MM.1S (cell line): ENCODE results near the gene BFSP1.
A peak's percentile ranks its signal among the peaks of the same experiment; 100 is the strongest.

ENCODE experiments used
- DNase-seq: peaks from one replicate; pipeline ENCODE4 v3.0.0-alpha.2; 2015
- H2AFZ ChIP-seq: fragments of 300-600 bp; sonication (generic); 2 replicates; pipeline ENCODE4 v1.6.0; 2016; ENCODE audit warnings: antibody characterized with exemption, low read length
- H3F3A ChIP-seq: fragments of 300-600 bp; sonication (generic); 2 replicates; pipeline ENCODE4 v1.6.1; 2016; ENCODE audit warnings: mild to moderate bottlenecking, antibody characterized with exemption, low read length, moderate library complexity, mixed read lengths; ENCODE audit not compliant: insufficient read depth
- H3K27ac ChIP-seq: fragments of 300-600 bp; sonication (generic); 2 replicates; pipeline ENCODE4 v1.5.1; 2016; ENCODE audit warnings: mild to moderate bottlenecking, low read length
- H3K27me3 ChIP-seq: fragments of 300-600 bp; sonication (generic); replicated peaks from 2 replicates; pipeline ENCODE4 v1.6.0; 2016; ENCODE audit warnings: low read length; ENCODE audit not compliant: insufficient read depth
- H3K36me3 ChIP-seq: fragments of 300-600 bp; sonication (generic); replicated peaks from 2 replicates; pipeline ENCODE4 v1.6.1; 2016; ENCODE audit warnings: mild to moderate bottlenecking, low read length, mixed read lengths; ENCODE audit not compliant: insufficient read depth
- H3K4me1 ChIP-seq: fragments of 300-600 bp; sonication (generic); 2 replicates; pipeline ENCODE4 v1.6.1; 2016; ENCODE audit warnings: low read length, mixed read lengths
- H3K4me2 ChIP-seq: fragments of 300-600 bp; sonication (generic); 2 replicates; pipeline ENCODE4 v1.6.0; 2016; ENCODE audit warnings: low read depth, low read length
- H3K4me3 ChIP-seq: fragments of 300-600 bp; sonication (generic); 2 replicates; pipeline ENCODE4 v1.5.1; 2016; ENCODE audit warnings: low read length, mixed read lengths
- H3K79me2 ChIP-seq: fragments of 300-600 bp; sonication (generic); 2 replicates; pipeline ENCODE4 v1.6.1; 2016; ENCODE audit warnings: mixed run types, low read length, mixed read lengths
- H3K9ac ChIP-seq: fragments of 300-600 bp; sonication (generic); 2 replicates; pipeline ENCODE4 v1.6.1; 2016; ENCODE audit warnings: low read length, mixed read lengths
- H3K9me2 ChIP-seq: fragments of 300-600 bp; sonication (generic); replicated peaks from 2 replicates; pipeline ENCODE4 v1.6.1; 2016; ENCODE audit warnings: mild to moderate bottlenecking, low read length, mixed read lengths; ENCODE audit not compliant: insufficient read depth
- H3K9me3 ChIP-seq: fragments of 300-600 bp; sonication (generic); replicated peaks from 2 replicates; pipeline ENCODE4 v1.6.1; 2016; ENCODE audit warnings: mild to moderate bottlenecking, low read length, mixed read lengths; ENCODE audit not compliant: insufficient read depth
- H4K20me1 ChIP-seq: fragments of 300-600 bp; sonication (generic); 2 replicates; pipeline ENCODE4 v1.6.1; 2016; ENCODE audit warnings: mild to moderate bottlenecking, low read length, moderate library complexity, mixed read lengths; ENCODE audit not compliant: insufficient read depth
- CTCF ChIP-seq: fragments of 300-600 bp; sonication (generic); IDR thresholded peaks from 2 replicates; pipeline ENCODE4 v1.5.1; 2016; ENCODE audit warnings: antibody characterized with exemption, low read length, mixed read lengths
- EZH2 ChIP-seq: fragments of 300-600 bp; sonication (generic); optimal IDR thresholded peaks from 2 replicates; pipeline ENCODE3; 2017; ENCODE audit warnings: low read depth, mild to moderate bottlenecking, antibody characterized with exemption, low read length, mixed read lengths
- EZH2phosphoT487 ChIP-seq: fragments of 300-600 bp; sonication (generic); IDR thresholded peaks from 2 replicates; pipeline ENCODE4 v1.6.1; 2018; ENCODE audit warnings: antibody characterized with exemption, low read length

Gene BFSP1

GRCh38 chr20:17513939-17514338 lies 17.2 kb downstream of the BFSP1 start:
- Histone ChIP-seq H3K79me2 (no peaks in the 10 kb centered on the region), H4K20me1 (no peaks in the 10 kb centered on the region), H3K9ac (no peak overlapping the region), H3K27ac (no peak overlapping the region), H3K9me2 (no peaks in the 10 kb centered on the region), H3K36me3 (no peaks in the 10 kb centered on the region), H3F3A (no peaks in the 10 kb centered on the region), H3K9me3 (no peaks in the 10 kb centered on the region), H2AFZ (no peak overlapping the region), H3K27me3 (no peaks in the 10 kb centered on the region), H3K4me2 (no peak overlapping the region), H3K4me3 (no peak overlapping the region), H3K4me1 (0 out of 2 replicates have a peak, but pooled peaks cover 7% of the 10 kb centered on the region)
- DNase-seq, result no peak
- TF ChIP-seq EZH2 (no peak), EZH2phosphoT487 (no peak), CTCF (no peak)

- H3K27me3 ChIP-seq, result no peaks in the 10 kb centered on the region
- H3F3A ChIP-seq, result no peaks in the 10 kb centered on the region
- no peaks in the 10 kb centered on the region for H3K9me3 ChIP-seq
- TF ChIP-seq CTCF, result no peak
- TF ChIP-seq EZH2phosphoT487, result no peak
- TF ChIP-seq EZH2, result no peak
- no peaks in the 10 kb centered on the region for H3K9me2 ChIP-seq
- no peak overlapping the region for H3K4me3 ChIP-seq
- no peaks in the 10 kb centered on the region for H3K36me3 ChIP-seq
- H2AFZ ChIP-seq, result no peak overlapping the region
- no peak overlapping the region for H3K9ac ChIP-seq
- no peak overlapping the region for H3K4me2 ChIP-seq
- H3K79me2 ChIP-seq, result no peaks in the 10 kb centered on the region
- H4K20me1 ChIP-seq, result no peaks in the 10 kb centered on the region
- DNase-seq, result peak; percentile 35
- 0 out of 2 replicates have a peak, but pooled peaks cover 7% of the 10 kb centered on the region for H3K4me1 ChIP-seq
- no peak overlapping the region for H3K27ac ChIP-seq
Measured at GRCh38 chr20:17511401-17511800, 19.8 kb downstream of the BFSP1 start.

GRCh38 chr20:17510548-17510947 lies 20.6 kb downstream of the BFSP1 start:
- H3K79me2 ChIP-seq, result no peaks in the 10 kb centered on the region
- no peaks in the 10 kb centered on the region for H3K9me3 ChIP-seq
- no peak overlapping the region for H3K27ac ChIP-seq
- no peaks in the 10 kb centered on the region for H3K36me3 ChIP-seq
- H2AFZ ChIP-seq, result no peak overlapping the region
- no peak overlapping the region for H3K4me3 ChIP-seq
- no peaks in the 10 kb centered on the region for H3K9me2 ChIP-seq
- no peak for DNase-seq
- no peak overlapping the region for H3K9ac ChIP-seq
- H3F3A ChIP-seq, result no peaks in the 10 kb centered on the region
- H4K20me1 ChIP-seq, result no peaks in the 10 kb centered on the region
- no peak for TF ChIP-seq EZH2
- no peak for TF ChIP-seq EZH2phosphoT487
- no peaks in the 10 kb centered on the region for H3K27me3 ChIP-seq
- H3K4me2 ChIP-seq, result no peak overlapping the region
- H3K4me1 ChIP-seq, result peaks cover 10% of the 10 kb centered on the region; the same call in 1 of the 2 replicates

- Histone ChIP-seq H3K4me3 (no peak overlapping the region), H4K20me1 (no peaks in the 10 kb centered on the region), H3K9me3 (no peaks in the 10 kb centered on the region), H3K79me2 (no peaks in the 10 kb centered on the region), H3F3A (no peaks in the 10 kb centered on the region), H3K4me1 (peaks cover 20% of the 10 kb centered on the region; the same call in 1 of the 2 replicates), H3K36me3 (no peaks in the 10 kb centered on the region), H3K4me2 (no peak overlapping the region), H2AFZ (no peak overlapping the region), H3K9ac (no peak overlapping the region), H3K9me2 (no peaks in the 10 kb centered on the region), H3K27me3 (no peaks in the 10 kb centered on the region), H3K27ac (no peak overlapping the region)
- TF ChIP-seq EZH2phosphoT487, result no peak
- no peak for TF ChIP-seq EZH2
- TF ChIP-seq CTCF, result no peak
- DNase-seq, result no peak
Measured at GRCh38 chr20:17508756-17509155, 22.4 kb downstream of the BFSP1 start.
